ENCODE results near the gene HEXIM1. TPM values are rescaled to one million over a fixed set of nuclear protein-coding genes. Genes with fewer than 3 reads are reported as not detected.
A peak's percentile ranks its signal among the peaks of the same experiment; 100 is the strongest.

HEXIM1 gene
- total RNA-seq, 1 experiment from 2014 or later: 4.9 TPM

GRCh38 chr17:45128989-45129388, 19.3 kb upstream of the HEXIM1 start:
- no peak for DNase-seq (ENCODE audit: low spot score)

- peak; percentile 66 for DNase-seq (ENCODE audit: low spot score)
Measured at GRCh38 chr17:45129426-45129939, 18.8 kb upstream of the HEXIM1 start.

GRCh38 chr17:45129940-45130680, 18.2 kb upstream of the HEXIM1 start:
- no peak for DNase-seq (ENCODE audit: low spot score)

- DNase-seq (ENCODE audit: low spot score): no peak
Measured at GRCh38 chr17:45130681-45131615, 17.3 kb upstream of the HEXIM1 start.

- no peak for DNase-seq (ENCODE audit: low spot score)
Measured at GRCh38 chr17:45131616-45132319, 16.5 kb upstream of the HEXIM1 start.

- DNase-seq (ENCODE audit: low spot score): no peak
Measured at GRCh38 chr17:45132320-45132571, 16.0 kb upstream of the HEXIM1 start, which contains the start of gene PLCD3. TSS of gene PLCD3 (minus strand) at chr17:45132515. CDS start at chr17:45132410, 105 bp downstream.

GRCh38 chr17:45132572-45133463, 15.5 kb upstream of the HEXIM1 start:
- peak; percentile 89 for DNase-seq (ENCODE audit: low spot score)

- DNase-seq (ENCODE audit: low spot score): peak; percentile 97
Measured at GRCh38 chr17:45135192-45135977, 12.9 kb upstream of the HEXIM1 start, which contains the start of gene ACBD4. TSS of gene ACBD4 (plus strand) at chr17:45135687. CDS start at chr17:45136145, 458 bp downstream.

- DNase-seq (ENCODE audit: low spot score): no peak
Measured at GRCh38 chr17:45135978-45136791, 12.1 kb upstream of the HEXIM1 start.

GRCh38 chr17:45136846-45137560, 11.3 kb upstream of the HEXIM1 start:
- no peak for DNase-seq (ENCODE audit: low spot score)

GRCh38 chr17:45137561-45138305, 10.5 kb upstream of the HEXIM1 start:
- no peak for DNase-seq (ENCODE audit: low spot score)

- DNase-seq (ENCODE audit: low spot score): no peak
Measured at GRCh38 chr17:45138911-45139532, 9.3 kb upstream of the HEXIM1 start.

- DNase-seq (ENCODE audit: low spot score): no peak
Measured at GRCh38 chr17:45139533-45139920, 8.7 kb upstream of the HEXIM1 start.

GRCh38 chr17:45143094-45143670, 5.1 kb upstream of the HEXIM1 start:
- DNase-seq (ENCODE audit: low spot score): no peak

GRCh38 chr17:45143767-45144198, 4.5 kb upstream of the HEXIM1 start:
- DNase-seq (ENCODE audit: low spot score): no peak

- no peak for DNase-seq (ENCODE audit: low spot score)
Measured at GRCh38 chr17:45144199-45145034, 3.9 kb upstream of the HEXIM1 start.

Data from H4 (cell line).